Liver (tissue), 9 donors: ENCODE data around the gene SMAD1. TPM values are rescaled to one million over a fixed set of nuclear protein-coding genes. Genes with fewer than 3 reads are reported as not detected.

Experiments
- DNase-seq: peaks from one replicate; pipeline ENCODE4 v3.0.0-alpha.2; 2017; ENCODE audit warnings: low spot score
- H3K27ac ChIP-seq, 2 donors: one replicate each; pipeline ENCODE4 v1.7.0; 2013; ENCODE audit warnings: inconsistent platforms in 2 of 2, low read length in 2 of 2, control low read depth in 1 of 2, low read depth in 1 of 2, mild to moderate bottlenecking in 1 of 2
- H3K27me3 ChIP-seq, 4 donors: one replicate each; pipeline versions ENCODE4 v1.6.1 to v1.7.0; 2013; ENCODE audit warnings: low read length in 3 of 4, inconsistent platforms in 1 of 4, mild to moderate bottlenecking in 1 of 4, moderate library complexity in 1 of 4; ENCODE audit not compliant: control insufficient read depth in 4 of 4, insufficient read depth in 4 of 4
- H3K36me3 ChIP-seq, 4 donors: one replicate each; pipeline versions ENCODE4 v1.6.1 to v1.7.0; 2013; ENCODE audit warnings: low read length in 3 of 4, mild to moderate bottlenecking in 3 of 4, low read depth in 1 of 4, moderate library complexity in 1 of 4; ENCODE audit not compliant: control insufficient read depth in 4 of 4, insufficient read depth in 3 of 4
- H3K4me1 ChIP-seq, 4 donors: one replicate each; pipeline versions ENCODE4 v1.6.1 to v1.7.0; 2013; ENCODE audit warnings: low read length in 3 of 4, mild to moderate bottlenecking in 3 of 4, moderate library complexity in 1 of 4; ENCODE audit not compliant: control insufficient read depth in 4 of 4, insufficient read depth in 4 of 4
- H3K4me3 ChIP-seq, 3 donors: one replicate each; pipeline versions ENCODE4 v1.6.1 to v1.7.0; 2013; ENCODE audit warnings: low read length in 3 of 3, control low read depth in 1 of 3, low read depth in 1 of 3, mild to moderate bottlenecking in 1 of 3
- H3K9ac ChIP-seq, 2 donors: one replicate each; pipeline ENCODE4 v1.7.0; 2013; ENCODE audit warnings: low read length in 2 of 2, mild to moderate bottlenecking in 2 of 2, moderate library complexity in 2 of 2, control low read depth in 1 of 2, low read depth in 1 of 2
- H3K9me3 ChIP-seq, 4 donors: one replicate each; pipeline versions ENCODE4 v1.6.1 to v1.7.0; 2013; ENCODE audit warnings: low read length in 3 of 4; ENCODE audit not compliant: control insufficient read depth in 4 of 4
- CTCF ChIP-seq: fragments of 150-350 bp; IDR thresholded peaks from 2 replicates; pipeline ENCODE4 v1.5.1; 2017; ENCODE audit warnings: improper control_type of control experiment, low read depth, low read length; ENCODE audit not compliant: missing input control
- EGR1 ChIP-seq, 2 donors: IDR thresholded peaks; 2 replicates each; pipeline ENCODE4 v1.6.1; 2016 to 2018; ENCODE audit warnings: antibody characterized with exemption in 2 of 2, low read depth in 2 of 2
- FOXA1 ChIP-seq: IDR thresholded peaks from 2 replicates; pipeline ENCODE4 v1.6.1; 2016; ENCODE audit warnings: antibody characterized with exemption
- FOXA2 ChIP-seq: IDR thresholded peaks from 2 replicates; pipeline ENCODE4 v1.6.1; 2016; ENCODE audit warnings: antibody characterized with exemption
- GABPA ChIP-seq, 2 donors: IDR thresholded peaks in 1 of 2; conservative IDR thresholded peaks in 1 of 2; 2 replicates each; pipeline ENCODE4 v1.6.1; 2016; ENCODE audit warnings: antibody characterized with exemption in 2 of 2, mild to moderate bottlenecking in 1 of 2, moderate library complexity in 1 of 2
- HNF4A ChIP-seq, 2 donors: conservative IDR thresholded peaks; 2 replicates each; pipeline ENCODE4 v1.6.1; 2016; ENCODE audit warnings: antibody characterized with exemption in 2 of 2, mild to moderate bottlenecking in 2 of 2
- HNF4G ChIP-seq: IDR thresholded peaks from 2 replicates; pipeline ENCODE4 v1.6.1; 2016; ENCODE audit warnings: antibody characterized with exemption
- JUND ChIP-seq, 2 donors: IDR thresholded peaks; 2 replicates each; pipeline ENCODE4 v1.6.1; 2016; ENCODE audit warnings: antibody characterized with exemption in 2 of 2
- NR2F2 ChIP-seq: IDR thresholded peaks from 2 replicates; pipeline ENCODE4 v1.6.1; 2016; ENCODE audit warnings: antibody characterized with exemption
- RAD21 ChIP-seq, 2 donors: IDR thresholded peaks; 2 replicates each; pipeline ENCODE4 v1.6.1; 2016; ENCODE audit warnings: antibody characterized with exemption in 2 of 2, mild to moderate bottlenecking in 2 of 2
- RXRA ChIP-seq, 2 donors: IDR thresholded peaks; 2 replicates each; pipeline ENCODE4 v1.6.1; 2017 to 2018; ENCODE audit warnings: antibody characterized with exemption in 2 of 2, mild to moderate bottlenecking in 1 of 2
- SP1 ChIP-seq: IDR thresholded peaks from 2 replicates; pipeline ENCODE4 v1.6.1; 2018; ENCODE audit warnings: antibody characterized with exemption, mild to moderate bottlenecking
- TAF1 ChIP-seq: conservative IDR thresholded peaks from 2 replicates; pipeline ENCODE4 v1.6.1; 2016; ENCODE audit warnings: antibody characterized with exemption, mild to moderate bottlenecking
- YY1 ChIP-seq: IDR thresholded peaks from 2 replicates; pipeline ENCODE4 v1.6.1; 2016; ENCODE audit warnings: antibody characterized with exemption, mild to moderate bottlenecking
- WGBS: extraction: QIAGEN DNeasy Blood & Tissue Kit; methylation state at CpG from one replicate; pipeline ENCODE4 v1.1.7; 2013; 5-methylcytosine and 5-hydroxymethylcytosine counted together
- polyA plus RNA-seq, 2 donors: library from polyadenylated mRNA; stranded (reverse) in 1 of 2; unstranded in 1 of 2; fragments of 200-250 nt in 1 of 2; fragments of >200 nt in 1 of 2; fragmentation: Nextera tagmentation in 1 of 2; extraction: Ambion mirVana in 1 of 2; gene quantifications; one replicate each; pipeline versions ENCODE4 v1.2.1 to v1.2.3, GENCODE V29; 2013 to 2015
- total RNA-seq, 2 donors: library from RNA; depleted of rRNA; stranded (reverse); fragments of >200 nt; gene quantifications; one replicate each; pipeline ENCODE4 v1.2.3, GENCODE V29; 2014
- TF ChIP-seq, protein P1 (sequence below): IDR thresholded peaks from 2 replicates; pipeline ENCODE4 v1.6.1; 2016; ENCODE audit warnings: antibody characterized with exemption
- TF ChIP-seq, protein P2 (sequence below): IDR thresholded peaks from 2 replicates; pipeline ENCODE4 v1.6.1; 2016; ENCODE audit warnings: antibody characterized with exemption
- TF ChIP-seq, protein P3 (sequence below): IDR thresholded peaks from 2 replicates; pipeline ENCODE4 v1.6.1; 2016; ENCODE audit warnings: antibody characterized with exemption, mild to moderate bottlenecking
- donor health status: healthy.
- donor health status: healthy.
- donor health status: healthy.
- donor health status: healthy.
- donor health status: healthy.

Gene SMAD1
- total and polyA plus RNA-seq, 4 donors: 6.3 to 43.8 (median 14.6) TPM

- TF ChIP-seq GABPA (IDR thresholded peaks at IDR 0.05 in 1 of 2, conservative IDR thresholded peaks at IDR 0.05 in 1 of 2) (no peak), SP1 (no peak), NR2F2 (no peak), HNF4G (no peak), YY1 (no peak), FOXA2 (no peak), TAF1 (no peak)
- TF ChIP-seq, protein P1, sequence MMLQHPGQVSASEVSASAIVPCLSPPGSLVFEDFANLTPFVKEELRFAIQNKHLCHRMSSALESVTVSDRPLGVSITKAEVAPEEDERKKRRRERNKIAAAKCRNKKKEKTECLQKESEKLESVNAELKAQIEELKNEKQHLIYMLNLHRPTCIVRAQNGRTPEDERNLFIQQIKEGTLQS: no peak
- TF ChIP-seq, protein P2, sequence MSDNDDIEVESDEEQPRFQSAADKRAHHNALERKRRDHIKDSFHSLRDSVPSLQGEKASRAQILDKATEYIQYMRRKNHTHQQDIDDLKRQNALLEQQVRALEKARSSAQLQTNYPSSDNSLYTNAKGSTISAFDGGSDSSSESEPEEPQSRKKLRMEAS: no peak
Measured at GRCh38 chr4:145502809-145503208, 21.2 kb downstream of the SMAD1 start (continued).

GRCh38 chr4:145503486-145504072 lies 21.9 kb downstream of the SMAD1 start:
- TF ChIP-seq FOXA2 (no peak), SP1 (no peak)
- Histone ChIP-seq H3K4me3 (no peak overlapping the region), H3K36me3 (no peaks in the 10 kb centered on the region), H3K27me3 (no peaks in the 10 kb centered on the region), H3K27ac (no peak overlapping the region), H3K9me3 (no peaks in the 10 kb centered on the region), H3K4me1 (peaks cover 14 to 60% (median 25%) of the 10 kb centered on the region in 4 donors), H3K9ac (no peak overlapping the region)
- 77% methylated on average over 6 of the region's 6 CpGs for WGBS
- no peak for DNase-seq

DNA sequence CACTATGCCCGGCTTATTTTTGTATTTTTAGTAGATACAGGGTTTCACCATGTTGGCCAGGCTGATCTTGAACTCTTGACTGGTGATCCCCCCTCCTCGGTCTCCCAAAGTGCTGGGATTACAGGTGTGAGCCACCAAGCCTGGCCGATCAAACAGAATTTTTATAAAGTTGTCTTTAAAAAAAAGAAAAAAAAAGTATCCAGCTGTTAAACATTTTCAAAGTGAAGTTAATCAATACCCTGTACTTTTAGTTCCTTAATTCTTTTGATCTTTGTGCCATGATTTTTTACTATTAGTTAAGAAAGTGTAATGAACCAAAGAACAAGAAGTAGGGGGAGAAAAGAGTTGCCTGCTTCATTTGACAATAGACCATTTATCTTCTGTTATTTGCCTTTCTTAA lies 24.3 kb downstream of the SMAD1 start:
- H3K27me3 ChIP-seq: no peaks in the 10 kb centered on the region
- no peak for DNase-seq
- H3K4me3 ChIP-seq: no peak overlapping the region
- no peaks in the 10 kb centered on the region for H3K9me3 ChIP-seq
- no peaks in the 10 kb centered on the region for H3K36me3 ChIP-seq
- no peak for TF ChIP-seq FOXA1
- no peak for TF ChIP-seq SP1
- TF ChIP-seq, protein P2: no peak
- TF ChIP-seq, protein P1: no peak
- TF ChIP-seq JUND (IDR thresholded peaks at IDR 0.05): no peak
- no peak for TF ChIP-seq FOXA2
- no peak for TF ChIP-seq TAF1
- TF ChIP-seq HNF4G: no peak
- TF ChIP-seq YY1: no peak
- TF ChIP-seq GABPA (IDR thresholded peaks at IDR 0.05 in 1 of 2, conservative IDR thresholded peaks at IDR 0.05 in 1 of 2): no peak
- TF ChIP-seq NR2F2: no peak
- no peak for TF ChIP-seq HNF4A (conservative IDR thresholded peaks at IDR 0.05)
- no peak for TF ChIP-seq RXRA (IDR thresholded peaks at IDR 0.05)
- no peak for TF ChIP-seq CTCF
- no peak for TF ChIP-seq EGR1 (IDR thresholded peaks at IDR 0.05; ENCODE audit: low read depth in 2 of 2)
- TF ChIP-seq RAD21 (IDR thresholded peaks at IDR 0.05): no peak
- TF ChIP-seq, protein P3, sequence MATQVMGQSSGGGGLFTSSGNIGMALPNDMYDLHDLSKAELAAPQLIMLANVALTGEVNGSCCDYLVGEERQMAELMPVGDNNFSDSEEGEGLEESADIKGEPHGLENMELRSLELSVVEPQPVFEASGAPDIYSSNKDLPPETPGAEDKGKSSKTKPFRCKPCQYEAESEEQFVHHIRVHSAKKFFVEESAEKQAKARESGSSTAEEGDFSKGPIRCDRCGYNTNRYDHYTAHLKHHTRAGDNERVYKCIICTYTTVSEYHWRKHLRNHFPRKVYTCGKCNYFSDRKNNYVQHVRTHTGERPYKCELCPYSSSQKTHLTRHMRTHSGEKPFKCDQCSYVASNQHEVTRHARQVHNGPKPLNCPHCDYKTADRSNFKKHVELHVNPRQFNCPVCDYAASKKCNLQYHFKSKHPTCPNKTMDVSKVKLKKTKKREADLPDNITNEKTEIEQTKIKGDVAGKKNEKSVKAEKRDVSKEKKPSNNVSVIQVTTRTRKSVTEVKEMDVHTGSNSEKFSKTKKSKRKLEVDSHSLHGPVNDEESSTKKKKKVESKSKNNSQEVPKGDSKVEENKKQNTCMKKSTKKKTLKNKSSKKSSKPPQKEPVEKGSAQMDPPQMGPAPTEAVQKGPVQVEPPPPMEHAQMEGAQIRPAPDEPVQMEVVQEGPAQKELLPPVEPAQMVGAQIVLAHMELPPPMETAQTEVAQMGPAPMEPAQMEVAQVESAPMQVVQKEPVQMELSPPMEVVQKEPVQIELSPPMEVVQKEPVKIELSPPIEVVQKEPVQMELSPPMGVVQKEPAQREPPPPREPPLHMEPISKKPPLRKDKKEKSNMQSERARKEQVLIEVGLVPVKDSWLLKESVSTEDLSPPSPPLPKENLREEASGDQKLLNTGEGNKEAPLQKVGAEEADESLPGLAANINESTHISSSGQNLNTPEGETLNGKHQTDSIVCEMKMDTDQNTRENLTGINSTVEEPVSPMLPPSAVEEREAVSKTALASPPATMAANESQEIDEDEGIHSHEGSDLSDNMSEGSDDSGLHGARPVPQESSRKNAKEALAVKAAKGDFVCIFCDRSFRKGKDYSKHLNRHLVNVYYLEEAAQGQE: no peak
- WGBS: 49% methylated on average over 3 of the region's 3 CpGs
- no peak overlapping the region for H3K9ac ChIP-seq
- no peak overlapping the region for H3K27ac ChIP-seq
- peaks cover 7 to 48% (median 23%) of the 10 kb centered on the region in 4 donors for H3K4me1 ChIP-seq
